ENCODE measurements around the gene OR9A4.

OR9A4 gene

DNA sequence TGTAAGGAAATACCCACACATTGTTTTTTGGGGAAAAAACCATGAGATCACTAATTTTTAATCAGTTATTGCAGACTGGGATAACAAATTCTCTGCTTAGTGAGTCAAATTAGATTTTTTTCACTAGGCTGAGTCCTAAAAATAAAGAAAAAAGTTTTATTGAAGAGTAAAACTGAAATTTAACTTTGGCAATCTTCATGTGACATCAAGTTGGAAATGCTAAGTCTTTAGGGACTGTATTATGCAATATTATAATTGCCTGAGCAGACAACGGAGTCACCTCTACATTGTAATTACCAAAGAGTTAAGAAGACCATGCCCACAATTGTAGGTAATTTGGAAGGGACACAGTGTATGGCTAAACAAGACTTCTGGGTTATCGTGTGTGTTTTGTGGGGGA is 32.8 kb downstream of the OR9A4 start:
- no peak overlapping the region for H3K9ac ChIP-seq (ENCODE audit: low read length)
- H3K4me1 ChIP-seq (ENCODE audit: control insufficient read depth, insufficient read depth, low read length), result no peaks in the 10 kb centered on the region
- H3K36me3 ChIP-seq (ENCODE audit: control insufficient read depth, insufficient read depth, low read length, severe bottlenecking), result no peaks in the 10 kb centered on the region
- no peaks in the 10 kb centered on the region for H3K9me3 ChIP-seq (ENCODE audit: control insufficient read depth, low read length)
- H3K4me3 ChIP-seq (ENCODE audit: low read length), result no peak overlapping the region
- H3K27me3 ChIP-seq (replicated peaks; ENCODE audit: control insufficient read depth, insufficient read depth, low read length), result no peaks in the 10 kb centered on the region
- DNase-seq (ENCODE audit: low read depth), result no peak

DNA sequence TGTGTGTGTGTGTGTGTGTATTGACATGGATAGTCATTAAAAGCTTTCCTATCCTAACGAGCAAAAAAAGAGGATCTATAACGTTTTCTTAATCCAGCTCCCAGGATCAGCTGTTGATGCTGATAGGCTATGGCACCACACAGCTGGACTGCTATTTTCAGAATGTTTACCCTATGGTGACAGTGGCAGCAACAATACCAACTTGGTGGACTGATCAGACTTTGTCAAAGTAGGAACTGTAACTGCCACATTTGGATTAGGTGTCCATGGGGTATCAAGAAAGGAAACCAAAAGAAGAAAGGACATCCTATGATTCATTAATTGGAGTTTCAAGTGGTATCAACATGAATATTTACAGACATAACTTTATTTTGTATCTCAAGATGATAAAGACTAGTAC is 33.3 kb downstream of the OR9A4 start:
- no peak overlapping the region for H3K9ac ChIP-seq (ENCODE audit: low read length)
- H3K27me3 ChIP-seq (replicated peaks; ENCODE audit: control insufficient read depth, insufficient read depth, low read length), result no peaks in the 10 kb centered on the region
- no peak overlapping the region for H3K4me3 ChIP-seq (ENCODE audit: low read length)
- H3K4me1 ChIP-seq (ENCODE audit: control insufficient read depth, insufficient read depth, low read length), result no peaks in the 10 kb centered on the region
- no peaks in the 10 kb centered on the region for H3K9me3 ChIP-seq (ENCODE audit: control insufficient read depth, low read length)
- H3K36me3 ChIP-seq (ENCODE audit: control insufficient read depth, insufficient read depth, low read length, severe bottlenecking), result no peaks in the 10 kb centered on the region
- no peak for DNase-seq (ENCODE audit: low read depth)

DNA sequence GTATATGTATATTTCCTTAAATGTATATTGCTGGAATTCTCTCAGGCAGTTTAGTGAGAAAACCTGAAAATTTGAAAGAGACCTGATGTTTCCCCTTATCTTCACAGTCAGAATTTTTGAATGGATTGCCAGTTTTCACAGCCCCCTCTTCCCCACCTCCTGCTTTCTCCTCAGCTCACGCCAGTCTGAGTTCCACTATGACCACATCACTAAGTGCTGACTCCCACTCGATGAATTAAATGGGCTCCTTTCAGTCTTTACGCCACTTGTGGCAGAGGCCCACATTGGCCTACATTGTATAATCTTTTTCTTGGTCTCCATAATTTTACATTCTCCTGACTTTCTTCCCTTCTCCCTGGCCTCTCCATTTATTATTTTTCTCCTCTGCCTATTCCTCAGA is 33.7 kb downstream of the OR9A4 start:
- Histone ChIP-seq H3K9me3 (ENCODE audit: control insufficient read depth, low read length) (no peaks in the 10 kb centered on the region), H3K4me1 (ENCODE audit: control insufficient read depth, insufficient read depth, low read length) (no peaks in the 10 kb centered on the region), H3K36me3 (ENCODE audit: control insufficient read depth, insufficient read depth, low read length, severe bottlenecking) (no peaks in the 10 kb centered on the region), H3K27me3 (replicated peaks; ENCODE audit: control insufficient read depth, insufficient read depth, low read length) (no peaks in the 10 kb centered on the region), H3K9ac (ENCODE audit: low read length) (no peak overlapping the region), H3K4me3 (ENCODE audit: low read length) (no peak overlapping the region)
- DNase-seq (ENCODE audit: low read depth), result no peak

DNA sequence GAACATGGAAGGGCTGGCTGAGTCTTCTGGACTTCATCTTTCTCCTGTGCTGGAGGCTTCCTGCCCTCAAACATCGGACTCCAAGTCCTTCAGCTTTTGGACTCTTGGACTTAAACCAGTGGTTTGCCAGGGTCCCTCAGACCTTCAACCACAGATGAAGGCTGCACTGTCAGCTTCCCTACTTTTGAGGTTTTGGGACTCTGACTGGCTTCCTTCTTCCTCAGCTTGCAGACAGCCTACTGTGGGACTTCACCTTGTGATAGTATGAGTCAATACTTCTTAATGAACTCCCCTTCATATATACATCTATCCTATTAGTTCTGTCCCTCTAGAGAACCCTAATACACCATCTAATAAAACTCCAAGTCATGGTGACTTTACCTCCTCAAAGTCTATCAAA is 34.6 kb downstream of the OR9A4 start:
- Histone ChIP-seq H3K36me3 (ENCODE audit: control insufficient read depth, insufficient read depth, low read length, severe bottlenecking) (no peaks in the 10 kb centered on the region), H3K9ac (ENCODE audit: low read length) (no peak overlapping the region), H3K4me3 (ENCODE audit: low read length) (no peak overlapping the region), H3K27me3 (replicated peaks; ENCODE audit: control insufficient read depth, insufficient read depth, low read length) (no peaks in the 10 kb centered on the region), H3K9me3 (ENCODE audit: control insufficient read depth, low read length) (no peaks in the 10 kb centered on the region), H3K4me1 (ENCODE audit: control insufficient read depth, insufficient read depth, low read length) (no peaks in the 10 kb centered on the region)
- DNase-seq (ENCODE audit: low read depth), result no peak

DNA sequence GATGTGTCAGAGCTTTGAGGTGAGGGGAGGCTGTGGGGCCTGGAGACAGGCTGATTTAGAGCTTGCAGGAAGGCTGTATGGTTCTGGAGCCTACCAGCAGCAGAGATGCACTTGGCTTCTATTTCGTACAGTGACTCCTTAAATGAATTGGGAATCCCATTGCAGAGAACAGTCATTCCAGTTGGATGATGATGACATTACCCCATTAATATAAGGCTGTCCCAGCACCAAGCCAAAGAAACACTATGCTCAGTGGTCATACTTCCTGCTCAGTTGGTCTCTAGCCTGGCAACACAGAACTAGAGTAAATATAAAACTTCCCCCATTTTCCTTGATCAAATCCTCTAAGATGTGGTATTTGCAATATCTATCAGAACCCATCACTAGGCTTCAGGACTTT is 36.3 kb downstream of the OR9A4 start:
- H3K4me3 ChIP-seq (ENCODE audit: low read length), result no peak overlapping the region
- H3K9ac ChIP-seq (ENCODE audit: low read length), result no peak overlapping the region
- H3K9me3 ChIP-seq (ENCODE audit: control insufficient read depth, low read length), result no peaks in the 10 kb centered on the region
- H3K27me3 ChIP-seq (replicated peaks; ENCODE audit: control insufficient read depth, insufficient read depth, low read length), result no peaks in the 10 kb centered on the region
- no peaks in the 10 kb centered on the region for H3K36me3 ChIP-seq (ENCODE audit: control insufficient read depth, insufficient read depth, low read length, severe bottlenecking)
- DNase-seq (ENCODE audit: low read depth), result no peak
- H3K4me1 ChIP-seq (ENCODE audit: control insufficient read depth, insufficient read depth, low read length), result no peaks in the 10 kb centered on the region

DNA sequence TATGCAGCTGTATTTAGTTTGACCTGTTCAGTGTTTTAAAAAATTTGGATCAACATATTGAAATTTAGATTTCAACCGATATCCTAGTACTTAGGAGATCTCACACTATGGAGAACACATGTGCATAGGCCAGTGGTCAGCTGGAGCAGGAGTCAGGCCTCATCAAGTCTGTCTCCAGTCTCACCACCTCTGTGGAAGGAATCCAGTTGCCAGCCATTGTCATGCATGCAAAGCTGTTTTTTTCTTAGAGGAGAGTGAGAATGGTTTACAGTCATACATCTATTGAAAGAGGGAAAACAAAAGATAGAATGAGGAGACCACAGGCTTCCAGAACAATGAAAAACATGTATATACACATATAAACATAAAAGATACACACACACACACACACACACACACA is 38.1 kb downstream of the OR9A4 start:
- no peaks in the 10 kb centered on the region for H3K27me3 ChIP-seq (replicated peaks; ENCODE audit: control insufficient read depth, insufficient read depth, low read length)
- H3K4me3 ChIP-seq (ENCODE audit: low read length), result no peak overlapping the region
- no peaks in the 10 kb centered on the region for H3K36me3 ChIP-seq (ENCODE audit: control insufficient read depth, insufficient read depth, low read length, severe bottlenecking)
- no peak overlapping the region for H3K9ac ChIP-seq (ENCODE audit: low read length)
- no peak for DNase-seq (ENCODE audit: low read depth)
- no peaks in the 10 kb centered on the region for H3K4me1 ChIP-seq (ENCODE audit: control insufficient read depth, insufficient read depth, low read length)
- H3K9me3 ChIP-seq (ENCODE audit: control insufficient read depth, low read length), result no peaks in the 10 kb centered on the region

DNA sequence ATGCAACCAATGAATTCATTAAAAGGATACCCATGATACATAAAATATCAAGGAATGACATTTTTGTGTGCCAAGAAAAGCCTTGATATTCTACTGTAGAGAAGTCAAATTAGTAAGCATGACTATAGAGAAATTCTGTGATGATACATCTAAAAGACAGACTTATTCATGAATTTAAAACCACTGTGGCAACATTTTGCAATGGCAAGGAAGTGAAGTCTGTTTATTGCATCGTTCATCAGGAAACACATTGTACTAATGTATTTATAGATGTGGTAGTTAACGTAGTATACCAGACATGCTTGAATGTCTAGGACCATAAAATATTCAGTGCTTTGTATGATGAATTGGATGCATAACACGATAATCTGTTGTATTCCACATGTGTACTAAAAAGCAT is 39.9 kb downstream of the OR9A4 start:
- Histone ChIP-seq H3K4me3 (ENCODE audit: low read length) (no peak overlapping the region), H3K4me1 (ENCODE audit: control insufficient read depth, insufficient read depth, low read length) (no peaks in the 10 kb centered on the region), H3K27me3 (replicated peaks; ENCODE audit: control insufficient read depth, insufficient read depth, low read length) (no peaks in the 10 kb centered on the region), H3K36me3 (ENCODE audit: control insufficient read depth, insufficient read depth, low read length, severe bottlenecking) (no peaks in the 10 kb centered on the region), H3K9ac (ENCODE audit: low read length) (no peak overlapping the region), H3K9me3 (ENCODE audit: control insufficient read depth, low read length) (no peaks in the 10 kb centered on the region)
- no peak for DNase-seq (ENCODE audit: low read depth)

DNA sequence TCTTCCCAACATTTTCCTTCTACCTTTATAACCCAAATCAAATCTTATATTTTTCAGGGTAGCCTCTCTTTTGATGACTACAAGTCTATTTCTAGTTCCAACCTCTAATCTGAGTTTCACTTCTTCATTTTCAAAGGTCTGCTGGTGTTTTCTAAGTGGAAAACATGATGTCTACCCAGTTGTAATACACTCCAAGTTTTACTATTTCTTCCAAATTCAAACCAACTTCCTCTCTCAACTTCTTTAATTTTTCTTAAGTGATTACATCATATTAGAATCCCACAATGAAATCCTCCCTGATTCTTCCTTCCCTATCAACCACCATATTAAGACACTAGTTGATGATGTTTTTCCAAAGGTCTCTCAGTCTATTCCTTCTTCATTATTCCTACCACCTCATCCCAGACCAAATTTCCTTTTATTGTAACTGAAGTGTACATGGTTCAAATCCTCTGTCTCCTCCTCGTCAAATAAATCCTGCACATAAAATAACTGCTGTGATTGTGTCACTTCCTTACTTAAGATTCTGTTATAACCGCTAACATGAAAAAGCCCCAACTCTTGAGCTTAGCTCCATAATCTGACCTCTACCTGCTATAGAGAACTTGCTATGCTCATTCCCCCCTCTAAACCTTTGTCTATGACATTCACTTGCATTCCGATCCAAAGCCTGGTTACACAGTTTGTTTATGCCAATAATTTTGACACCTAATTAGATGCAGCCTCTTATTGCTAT is 44.7 kb downstream of the OR9A4 start:
- no peak overlapping the region for H3K9ac ChIP-seq (ENCODE audit: low read length)
- DNase-seq (ENCODE audit: low read depth), result no peak
- no peaks in the 10 kb centered on the region for H3K36me3 ChIP-seq (ENCODE audit: control insufficient read depth, insufficient read depth, low read length, severe bottlenecking)
- no peaks in the 10 kb centered on the region for H3K9me3 ChIP-seq (ENCODE audit: control insufficient read depth, low read length)
- no peaks in the 10 kb centered on the region for H3K4me1 ChIP-seq (ENCODE audit: control insufficient read depth, insufficient read depth, low read length)
- H3K27me3 ChIP-seq (replicated peaks; ENCODE audit: control insufficient read depth, insufficient read depth, low read length), result no peaks in the 10 kb centered on the region
- H3K4me3 ChIP-seq (ENCODE audit: low read length), result no peak overlapping the region

All from adipocyte (in vitro differentiated cells).